ENCODE measurements around the gene GCNA.

DNA sequence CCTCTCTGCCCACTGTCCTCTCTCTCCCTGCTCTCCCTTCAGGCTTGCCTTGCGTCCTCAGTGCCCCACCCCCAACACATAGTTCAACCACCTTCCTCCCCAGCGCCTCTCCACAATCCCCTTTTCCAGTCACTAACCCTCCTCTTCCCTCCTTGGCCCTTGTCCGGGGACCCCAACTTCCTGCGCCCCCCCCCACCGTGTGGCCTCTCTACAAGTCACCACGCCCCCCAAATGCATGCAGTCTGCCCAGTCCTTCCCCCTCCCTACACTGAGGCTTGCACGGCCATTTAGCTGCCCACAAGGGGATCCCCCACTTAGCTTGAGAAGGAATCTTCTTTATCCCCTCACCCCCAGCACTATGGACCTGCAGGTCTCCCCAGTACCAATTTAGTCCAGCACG is 39.5 kb downstream of the GCNA start:
- TF ChIP-seq, protein P1, sequence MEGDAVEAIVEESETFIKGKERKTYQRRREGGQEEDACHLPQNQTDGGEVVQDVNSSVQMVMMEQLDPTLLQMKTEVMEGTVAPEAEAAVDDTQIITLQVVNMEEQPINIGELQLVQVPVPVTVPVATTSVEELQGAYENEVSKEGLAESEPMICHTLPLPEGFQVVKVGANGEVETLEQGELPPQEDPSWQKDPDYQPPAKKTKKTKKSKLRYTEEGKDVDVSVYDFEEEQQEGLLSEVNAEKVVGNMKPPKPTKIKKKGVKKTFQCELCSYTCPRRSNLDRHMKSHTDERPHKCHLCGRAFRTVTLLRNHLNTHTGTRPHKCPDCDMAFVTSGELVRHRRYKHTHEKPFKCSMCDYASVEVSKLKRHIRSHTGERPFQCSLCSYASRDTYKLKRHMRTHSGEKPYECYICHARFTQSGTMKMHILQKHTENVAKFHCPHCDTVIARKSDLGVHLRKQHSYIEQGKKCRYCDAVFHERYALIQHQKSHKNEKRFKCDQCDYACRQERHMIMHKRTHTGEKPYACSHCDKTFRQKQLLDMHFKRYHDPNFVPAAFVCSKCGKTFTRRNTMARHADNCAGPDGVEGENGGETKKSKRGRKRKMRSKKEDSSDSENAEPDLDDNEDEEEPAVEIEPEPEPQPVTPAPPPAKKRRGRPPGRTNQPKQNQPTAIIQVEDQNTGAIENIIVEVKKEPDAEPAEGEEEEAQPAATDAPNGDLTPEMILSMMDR (IDR thresholded peaks at IDR 0.05): no peak
- TF ChIP-seq ZNF263 (CRISPR knock-in tag; IDR thresholded peaks at IDR 0.05; ENCODE audit: low read depth) (no peak), NR3C1 (CRISPR knock-in tag; conservative IDR thresholded peaks at IDR 0.05; ENCODE audit: low read depth) (no peak), TEAD4 (CRISPR knock-in tag; IDR thresholded peaks at IDR 0.05) (no peak), SP1 (CRISPR knock-in tag; conservative IDR thresholded peaks at IDR 0.05) (no peak), ESRRA (CRISPR knock-in tag; IDR thresholded peaks at IDR 0.05; ENCODE audit: borderline replicate concordance) (no peak), IRF2 (CRISPR knock-in tag; IDR thresholded peaks at IDR 0.05; ENCODE audit: borderline replicate concordance, low read depth) (no peak), CREB1 (CRISPR knock-in tag; IDR thresholded peaks at IDR 0.05) (no peak)
- TF ChIP-seq, protein P2, sequence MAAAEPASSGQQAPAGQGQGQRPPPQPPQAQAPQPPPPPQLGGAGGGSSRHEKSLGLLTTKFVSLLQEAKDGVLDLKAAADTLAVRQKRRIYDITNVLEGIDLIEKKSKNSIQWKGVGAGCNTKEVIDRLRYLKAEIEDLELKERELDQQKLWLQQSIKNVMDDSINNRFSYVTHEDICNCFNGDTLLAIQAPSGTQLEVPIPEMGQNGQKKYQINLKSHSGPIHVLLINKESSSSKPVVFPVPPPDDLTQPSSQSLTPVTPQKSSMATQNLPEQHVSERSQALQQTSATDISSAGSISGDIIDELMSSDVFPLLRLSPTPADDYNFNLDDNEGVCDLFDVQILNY (CRISPR knock-in tag; IDR thresholded peaks at IDR 0.05): no peak
- TF ChIP-seq, protein P3, sequence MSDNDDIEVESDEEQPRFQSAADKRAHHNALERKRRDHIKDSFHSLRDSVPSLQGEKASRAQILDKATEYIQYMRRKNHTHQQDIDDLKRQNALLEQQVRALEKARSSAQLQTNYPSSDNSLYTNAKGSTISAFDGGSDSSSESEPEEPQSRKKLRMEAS (CRISPR knock-in tag; IDR thresholded peaks at IDR 0.05): no peak
- TF ChIP-seq, protein P4, sequence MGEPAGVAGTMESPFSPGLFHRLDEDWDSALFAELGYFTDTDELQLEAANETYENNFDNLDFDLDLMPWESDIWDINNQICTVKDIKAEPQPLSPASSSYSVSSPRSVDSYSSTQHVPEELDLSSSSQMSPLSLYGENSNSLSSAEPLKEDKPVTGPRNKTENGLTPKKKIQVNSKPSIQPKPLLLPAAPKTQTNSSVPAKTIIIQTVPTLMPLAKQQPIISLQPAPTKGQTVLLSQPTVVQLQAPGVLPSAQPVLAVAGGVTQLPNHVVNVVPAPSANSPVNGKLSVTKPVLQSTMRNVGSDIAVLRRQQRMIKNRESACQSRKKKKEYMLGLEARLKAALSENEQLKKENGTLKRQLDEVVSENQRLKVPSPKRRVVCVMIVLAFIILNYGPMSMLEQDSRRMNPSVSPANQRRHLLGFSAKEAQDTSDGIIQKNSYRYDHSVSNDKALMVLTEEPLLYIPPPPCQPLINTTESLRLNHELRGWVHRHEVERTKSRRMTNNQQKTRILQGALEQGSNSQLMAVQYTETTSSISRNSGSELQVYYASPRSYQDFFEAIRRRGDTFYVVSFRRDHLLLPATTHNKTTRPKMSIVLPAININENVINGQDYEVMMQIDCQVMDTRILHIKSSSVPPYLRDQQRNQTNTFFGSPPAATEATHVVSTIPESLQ (CRISPR knock-in tag; IDR thresholded peaks at IDR 0.05): no peak
- TF ChIP-seq, protein P5, sequence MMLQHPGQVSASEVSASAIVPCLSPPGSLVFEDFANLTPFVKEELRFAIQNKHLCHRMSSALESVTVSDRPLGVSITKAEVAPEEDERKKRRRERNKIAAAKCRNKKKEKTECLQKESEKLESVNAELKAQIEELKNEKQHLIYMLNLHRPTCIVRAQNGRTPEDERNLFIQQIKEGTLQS (CRISPR knock-in tag; conservative IDR thresholded peaks at IDR 0.05): no peak
- TF ChIP-seq, protein P6, sequence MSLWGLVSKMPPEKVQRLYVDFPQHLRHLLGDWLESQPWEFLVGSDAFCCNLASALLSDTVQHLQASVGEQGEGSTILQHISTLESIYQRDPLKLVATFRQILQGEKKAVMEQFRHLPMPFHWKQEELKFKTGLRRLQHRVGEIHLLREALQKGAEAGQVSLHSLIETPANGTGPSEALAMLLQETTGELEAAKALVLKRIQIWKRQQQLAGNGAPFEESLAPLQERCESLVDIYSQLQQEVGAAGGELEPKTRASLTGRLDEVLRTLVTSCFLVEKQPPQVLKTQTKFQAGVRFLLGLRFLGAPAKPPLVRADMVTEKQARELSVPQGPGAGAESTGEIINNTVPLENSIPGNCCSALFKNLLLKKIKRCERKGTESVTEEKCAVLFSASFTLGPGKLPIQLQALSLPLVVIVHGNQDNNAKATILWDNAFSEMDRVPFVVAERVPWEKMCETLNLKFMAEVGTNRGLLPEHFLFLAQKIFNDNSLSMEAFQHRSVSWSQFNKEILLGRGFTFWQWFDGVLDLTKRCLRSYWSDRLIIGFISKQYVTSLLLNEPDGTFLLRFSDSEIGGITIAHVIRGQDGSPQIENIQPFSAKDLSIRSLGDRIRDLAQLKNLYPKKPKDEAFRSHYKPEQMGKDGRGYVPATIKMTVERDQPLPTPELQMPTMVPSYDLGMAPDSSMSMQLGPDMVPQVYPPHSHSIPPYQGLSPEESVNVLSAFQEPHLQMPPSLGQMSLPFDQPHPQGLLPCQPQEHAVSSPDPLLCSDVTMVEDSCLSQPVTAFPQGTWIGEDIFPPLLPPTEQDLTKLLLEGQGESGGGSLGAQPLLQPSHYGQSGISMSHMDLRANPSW (CRISPR knock-in tag; conservative IDR thresholded peaks at IDR 0.05; ENCODE audit: low read depth): no peak

Data from WTC11 (cell line).